Keratinocyte (primary cell): ENCODE measurements around the gene NIPA2. TPM values are rescaled to one million over a fixed set of nuclear protein-coding genes. Genes with fewer than 3 reads are reported as not detected.
A peak's percentile ranks its signal among the peaks of the same experiment; 100 is the strongest.

Experiments used
- DNase-seq: peaks from one replicate; pipeline ENCODE4 v3.0.0-alpha.2; 2011; ENCODE audit warnings: low read depth, missing footprints, low spot score
- FAIRE-seq: peaks from 2 replicates; lab custom pipeline; 2011; peaks lifted over from hg19 to GRCh38; lab: Jason Lieb, UNC
- H2AFZ ChIP-seq: 2 replicates; pipeline ENCODE4 v1.6.0; 2012; ENCODE audit warnings: low read length, control low read depth, inconsistent platforms; ENCODE audit not compliant: control insufficient read depth
- H3K27ac ChIP-seq: 2 replicates; pipeline ENCODE4 v1.5.1; 2011; ENCODE audit warnings: low read length; ENCODE audit not compliant: control insufficient read depth, insufficient read depth
- H3K27me3 ChIP-seq: 3 replicates; pipeline ENCODE4 v1.6.0; 2011; ENCODE audit warnings: low read length; ENCODE audit not compliant: control insufficient read depth, insufficient read depth; ENCODE audit errors: extremely low read depth
- H3K36me3 ChIP-seq, 2 experiments: 2 replicates in 1 of 2; 3 replicates in 1 of 2; pipeline ENCODE4 v1.5.1; 2011; ENCODE audit warnings: low read length in 2 of 2, mild to moderate bottlenecking in 1 of 2; ENCODE audit not compliant: control insufficient read depth in 2 of 2, insufficient read depth in 2 of 2; ENCODE audit errors: extremely low read depth in 1 of 2
- H3K4me1 ChIP-seq: 3 replicates; pipeline ENCODE4 v1.5.1; 2011; ENCODE audit warnings: low read length; ENCODE audit not compliant: control insufficient read depth, insufficient read depth; ENCODE audit errors: extremely low read depth
- H3K4me2 ChIP-seq: 3 replicates; pipeline ENCODE4 v1.6.0; 2011; ENCODE audit warnings: low read depth, low read length; ENCODE audit not compliant: control insufficient read depth, insufficient read depth; ENCODE audit errors: extremely low read depth
- H3K4me3 ChIP-seq, 3 experiments: fragments of 200-600 bp in 1 of 3; sonication (generic) in 1 of 3; 2 replicates in 2 of 3; 3 replicates in 1 of 3; pipeline ENCODE4 v1.5.1; 2011 to 2016; ENCODE audit warnings: low read length in 3 of 3, mild to moderate bottlenecking in 3 of 3, control low read depth in 2 of 3, inconsistent platforms in 1 of 3, low read depth in 1 of 3, mixed read lengths in 1 of 3, mixed run types in 1 of 3, moderate library complexity in 1 of 3; ENCODE audit not compliant: control insufficient read depth in 2 of 3, insufficient read depth in 2 of 3; ENCODE audit errors: extremely low read depth in 1 of 3
- H3K79me2 ChIP-seq: 2 replicates; pipeline ENCODE4 v1.6.0; 2012; ENCODE audit warnings: low read length; ENCODE audit not compliant: control insufficient read depth, insufficient read depth
- H3K9ac ChIP-seq: 3 replicates; pipeline ENCODE4 v1.6.0; 2011; ENCODE audit warnings: low read length; ENCODE audit not compliant: control insufficient read depth, insufficient read depth; ENCODE audit errors: extremely low read depth
- H3K9me1 ChIP-seq: 3 replicates; pipeline ENCODE4 v1.6.0; 2011; ENCODE audit warnings: low read length; ENCODE audit not compliant: control insufficient read depth, insufficient read depth; ENCODE audit errors: extremely low read depth
- H3K9me3 ChIP-seq: 2 replicates; pipeline ENCODE4 v1.5.1; 2012; ENCODE audit warnings: low read depth, low read length; ENCODE audit not compliant: control insufficient read depth
- H4K20me1 ChIP-seq: 3 replicates; pipeline ENCODE4 v1.6.0; 2011; ENCODE audit warnings: low read length; ENCODE audit not compliant: control insufficient read depth, insufficient read depth; ENCODE audit errors: extremely low read depth
- EZH2 ChIP-seq: IDR thresholded peaks from one replicate; pipeline ENCODE4 v1.6.1; 2012; ENCODE audit warnings: inconsistent platforms, mild to moderate bottlenecking, low read length, moderate library complexity
- dilution Hi-C: fragments of 300-500 bp; cut with MboI; formaldehyde crosslinking; loops from one replicate; pipeline ENCODE4 v1.7.0; 2020; ENCODE audit warnings: low sequenced_read_pairs; ENCODE audit not compliant: extremely low pct_ligation_motif_present
- polyA plus RNA-seq, 5 experiments: library from polyadenylated mRNA; depleted of rRNA in 3 of 5; stranded (reverse) in 3 of 5; stranded (forward) in 1 of 5; unstranded in 1 of 5; fragments of >200 nt; gene quantifications; 1 replicate in 1 of 5; 2 replicates in 3 of 5; 3 replicates in 1 of 5; pipeline versions ENCODE4 v1.2.1 to v1.2.3, GENCODE V29; 2011 to 2012; ENCODE audit warnings: missing spikeins in 2 of 5, low read depth in 1 of 5, low replicate concordance in 1 of 5
- TF ChIP-seq, protein P1 (sequence below), 3 experiments: IDR thresholded peaks in 1 of 3; conservative IDR thresholded peaks in 1 of 3; optimal IDR thresholded peaks in 1 of 3; 2 replicates in 2 of 3; 3 replicates in 1 of 3; pipeline versions ENCODE3 to v1.5.1; 2011; ENCODE audit warnings: low read length in 3 of 3, mild to moderate bottlenecking in 3 of 3, moderate library complexity in 2 of 3, control low read depth in 1 of 3, inconsistent platforms in 1 of 3; ENCODE audit not compliant: insufficient read depth in 2 of 3; ENCODE audit errors: extremely low read depth in 1 of 3

Gene NIPA2
- polyA plus RNA-seq, 1 donor (not counting 4 experiments of a cell fraction or from before 2014, with no cell fraction given) = 81.2 TPM

DNA sequence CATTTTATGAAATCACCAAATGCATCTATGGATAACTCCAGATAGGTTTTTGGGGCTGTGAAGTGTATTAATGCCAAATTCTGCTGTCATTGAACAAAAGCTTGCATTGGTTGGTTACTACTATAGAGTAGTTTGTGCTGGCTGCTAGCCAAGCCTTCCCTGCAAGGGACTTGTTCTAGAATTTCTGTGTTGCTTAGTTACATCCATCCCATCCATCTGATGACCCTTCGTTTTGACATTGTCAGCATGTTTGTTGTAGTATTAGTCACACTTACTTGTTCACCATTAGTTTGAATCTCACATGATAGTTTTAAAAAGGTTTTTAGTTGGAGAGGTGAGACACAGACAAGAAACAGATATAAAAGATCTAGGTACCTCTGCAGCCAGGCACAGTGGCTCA is 7.0 kb upstream of the NIPA2 start:
- dilution Hi-C loops = no loop called here
- Histone ChIP-seq H3K36me3 (peaks cover 0 to 5% of the 10 kb centered on the region in 2 experiments), H3K9me3 (no peaks in the 10 kb centered on the region), H3K4me3 (no peak overlapping the region), H3K4me2 (no peak overlapping the region), H2AFZ (no peak overlapping the region), H3K9ac (no peak overlapping the region), H4K20me1 (no peaks in the 10 kb centered on the region), H3K27me3 (no peaks in the 10 kb centered on the region), H3K27ac (no peak overlapping the region), H3K79me2 (no peaks in the 10 kb centered on the region), H3K4me1 (no peaks in the 10 kb centered on the region), H3K9me1 (no peaks in the 10 kb centered on the region)
- FAIRE-seq = no peak
- TF ChIP-seq, protein P1, sequence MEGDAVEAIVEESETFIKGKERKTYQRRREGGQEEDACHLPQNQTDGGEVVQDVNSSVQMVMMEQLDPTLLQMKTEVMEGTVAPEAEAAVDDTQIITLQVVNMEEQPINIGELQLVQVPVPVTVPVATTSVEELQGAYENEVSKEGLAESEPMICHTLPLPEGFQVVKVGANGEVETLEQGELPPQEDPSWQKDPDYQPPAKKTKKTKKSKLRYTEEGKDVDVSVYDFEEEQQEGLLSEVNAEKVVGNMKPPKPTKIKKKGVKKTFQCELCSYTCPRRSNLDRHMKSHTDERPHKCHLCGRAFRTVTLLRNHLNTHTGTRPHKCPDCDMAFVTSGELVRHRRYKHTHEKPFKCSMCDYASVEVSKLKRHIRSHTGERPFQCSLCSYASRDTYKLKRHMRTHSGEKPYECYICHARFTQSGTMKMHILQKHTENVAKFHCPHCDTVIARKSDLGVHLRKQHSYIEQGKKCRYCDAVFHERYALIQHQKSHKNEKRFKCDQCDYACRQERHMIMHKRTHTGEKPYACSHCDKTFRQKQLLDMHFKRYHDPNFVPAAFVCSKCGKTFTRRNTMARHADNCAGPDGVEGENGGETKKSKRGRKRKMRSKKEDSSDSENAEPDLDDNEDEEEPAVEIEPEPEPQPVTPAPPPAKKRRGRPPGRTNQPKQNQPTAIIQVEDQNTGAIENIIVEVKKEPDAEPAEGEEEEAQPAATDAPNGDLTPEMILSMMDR (optimal IDR thresholded peaks at IDR 0.05 in 1 of 3, IDR thresholded peaks at IDR 0.05 in 1 of 3, conservative IDR thresholded peaks at IDR 0.05 in 1 of 3; ENCODE audit: extremely low read depth in 1 of 3, insufficient read depth in 2 of 3, low read length in 3 of 3) = no peak
- no peak for TF ChIP-seq EZH2
- no peak for DNase-seq

DNA sequence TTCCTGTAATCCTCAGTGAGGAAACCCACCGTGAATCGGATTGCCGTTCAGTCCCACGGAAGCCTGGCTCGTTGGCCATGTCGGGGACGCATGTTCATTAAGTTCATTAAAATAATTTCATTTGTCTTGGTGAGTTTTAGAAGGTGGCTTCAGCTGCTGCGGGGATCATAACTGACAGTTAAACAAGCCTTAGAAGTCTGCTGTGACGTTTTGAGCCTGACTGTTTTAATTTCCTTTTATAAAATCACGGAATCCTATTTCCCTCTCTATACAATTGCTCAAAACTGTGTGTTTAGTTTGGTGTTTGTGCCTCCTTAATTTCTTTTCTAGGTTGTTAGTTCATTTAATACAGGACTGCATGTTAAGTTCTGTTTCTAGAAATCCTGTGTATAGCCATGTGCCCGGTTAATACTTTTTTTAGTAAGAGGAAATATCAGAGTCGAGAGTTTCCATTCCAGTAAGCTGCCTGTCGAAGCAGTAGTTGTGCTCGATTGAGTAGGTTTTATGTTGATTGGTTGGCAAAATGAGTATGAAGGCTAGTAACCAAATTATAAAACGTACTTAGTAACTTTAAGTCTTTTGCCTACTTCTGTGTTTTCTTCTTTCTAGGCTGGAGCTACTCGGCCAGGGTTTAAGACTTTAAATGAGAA is 705 bp downstream of the NIPA2 start:
- no peak for DNase-seq
- peak overlapping the region; percentile 94 for H3K4me2 ChIP-seq

More for the DNA sequence above, 705 bp downstream of the NIPA2 start:
- Histone ChIP-seq H3K9me1 (no peaks in the 10 kb centered on the region), H3K79me2 (peaks cover 49% of the 10 kb centered on the region), H4K20me1 (no peaks in the 10 kb centered on the region), H3K9ac (peak overlapping the region; percentile 79), H2AFZ (peak overlapping the region; percentile 82), H3K36me3 (peaks cover 3 to 6% of the 10 kb centered on the region in 2 experiments), H3K4me1 (peaks cover 7% of the 10 kb centered on the region), H3K27ac (peak overlapping the region; percentile 81), H3K9me3 (no peaks in the 10 kb centered on the region), H3K27me3 (no peaks in the 10 kb centered on the region), H3K4me3 (peak overlapping the region; percentile 69 to 73 (median 70))
- FAIRE-seq = no peak
- no peak for TF ChIP-seq EZH2
- TF ChIP-seq, protein P1 (optimal IDR thresholded peaks at IDR 0.05 in 1 of 3, IDR thresholded peaks at IDR 0.05 in 1 of 3, conservative IDR thresholded peaks at IDR 0.05 in 1 of 3; ENCODE audit: extremely low read depth in 1 of 3, insufficient read depth in 2 of 3, low read length in 3 of 3) = no peak
- dilution Hi-C loops = no loop called here
